Measurements from ENCODE around the gene EPRS1. TPM values are rescaled to one million over a fixed set of nuclear protein-coding genes. Genes with fewer than 3 reads are reported as not detected.

EPRS1 gene
- total RNA-seq, 1 experiment from 2014 or later = 140 TPM

DNA sequence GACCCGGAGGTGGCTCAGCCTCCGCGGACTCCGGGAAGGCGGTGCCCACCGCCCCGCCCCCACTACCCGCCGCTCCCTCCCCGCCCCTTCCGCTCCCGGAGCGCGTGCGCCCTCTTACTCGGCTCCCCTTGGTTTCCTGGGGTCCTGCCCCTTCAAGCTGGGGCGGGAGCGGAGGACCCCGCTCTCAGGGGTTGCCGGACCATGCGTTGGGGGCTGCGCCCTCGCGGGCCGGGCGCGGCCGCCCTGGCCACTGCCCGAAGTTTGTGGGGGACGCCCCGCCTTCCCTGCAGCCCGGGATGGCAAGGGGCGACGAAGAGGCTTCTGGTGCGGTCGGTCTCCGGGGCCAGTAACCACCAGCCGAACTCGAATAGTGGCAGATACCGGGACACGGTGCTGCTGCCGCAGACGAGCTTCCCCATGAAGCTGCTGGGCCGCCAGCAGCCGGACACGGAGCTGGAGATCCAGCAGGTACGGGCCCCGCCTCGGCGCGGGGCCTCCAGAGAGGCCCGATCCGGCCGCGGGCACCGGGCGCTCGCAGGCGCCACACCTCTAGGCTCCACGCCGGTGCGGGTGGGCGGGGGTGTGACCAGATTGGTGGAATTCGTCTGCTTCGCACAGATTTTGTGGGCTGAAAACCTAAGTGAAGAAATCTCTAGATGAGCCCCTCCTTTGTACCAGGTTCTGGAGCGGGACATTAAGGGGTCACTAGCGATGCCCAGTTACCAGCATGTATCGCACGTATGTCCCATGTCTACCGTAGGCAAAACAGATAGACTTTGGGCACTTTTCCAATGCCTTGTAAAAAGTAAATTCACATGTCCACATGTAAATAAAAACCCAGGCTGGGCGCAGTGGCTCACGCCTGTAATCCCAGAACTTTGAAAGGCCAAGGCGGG lies 48.0 kb upstream of the EPRS1 start, which contains the start of gene IARS2 (continued):
- TF ChIP-seq PRDM15 (CRISPR knock-in tag; IDR thresholded peaks at IDR 0.05) (peak; percentile 66; the same call in 1 of the 2 replicates), RORB (CRISPR knock-in tag; IDR thresholded peaks at IDR 0.05) (no peak), CREB1 (CRISPR knock-in tag; IDR thresholded peaks at IDR 0.05) (0 out of 2 replicates have a peak, but pooled peaks have one; percentile 20), TEAD1 (CRISPR knock-in tag; IDR thresholded peaks at IDR 0.05) (peak; percentile 51; the same call in 1 of the 2 replicates), RELA (CRISPR knock-in tag; IDR thresholded peaks at IDR 0.05; ENCODE audit: borderline replicate concordance) (peak; percentile 27; the same call in 1 of the 2 replicates), ZNF416 (CRISPR knock-in tag; IDR thresholded peaks at IDR 0.05) (no peak), TEAD4 (CRISPR knock-in tag; IDR thresholded peaks at IDR 0.05) (no peak), ETV6 (CRISPR knock-in tag; IDR thresholded peaks at IDR 0.05) (peak; percentile 90), ZNF138 (CRISPR knock-in tag; conservative IDR thresholded peaks at IDR 0.05) (no peak), NFYB (CRISPR knock-in tag; conservative IDR thresholded peaks at IDR 0.05; ENCODE audit: low read depth) (no peak), ZNF232 (CRISPR knock-in tag; IDR thresholded peaks at IDR 0.05) (peak; percentile 54), ZNF423 (CRISPR knock-in tag; IDR thresholded peaks at IDR 0.05) (0 out of 2 replicates have a peak, but pooled peaks have one; percentile 14), KAT7 (CRISPR knock-in tag; IDR thresholded peaks at IDR 0.05; ENCODE audit: borderline replicate concordance) (0 out of 2 replicates have a peak, but pooled peaks have one; percentile 89), FOXP4 (CRISPR knock-in tag; IDR thresholded peaks at IDR 0.05) (peak; percentile 71; the same call in 1 of the 2 replicates), NR2C2 (CRISPR knock-in tag; IDR thresholded peaks at IDR 0.05) (no peak), SP1 (CRISPR knock-in tag; conservative IDR thresholded peaks at IDR 0.05) (0 out of 2 replicates have a peak, but pooled peaks have one; percentile 46), ESRRA (CRISPR knock-in tag; IDR thresholded peaks at IDR 0.05; ENCODE audit: borderline replicate concordance) (no peak)
- TF ChIP-seq, protein P1, sequence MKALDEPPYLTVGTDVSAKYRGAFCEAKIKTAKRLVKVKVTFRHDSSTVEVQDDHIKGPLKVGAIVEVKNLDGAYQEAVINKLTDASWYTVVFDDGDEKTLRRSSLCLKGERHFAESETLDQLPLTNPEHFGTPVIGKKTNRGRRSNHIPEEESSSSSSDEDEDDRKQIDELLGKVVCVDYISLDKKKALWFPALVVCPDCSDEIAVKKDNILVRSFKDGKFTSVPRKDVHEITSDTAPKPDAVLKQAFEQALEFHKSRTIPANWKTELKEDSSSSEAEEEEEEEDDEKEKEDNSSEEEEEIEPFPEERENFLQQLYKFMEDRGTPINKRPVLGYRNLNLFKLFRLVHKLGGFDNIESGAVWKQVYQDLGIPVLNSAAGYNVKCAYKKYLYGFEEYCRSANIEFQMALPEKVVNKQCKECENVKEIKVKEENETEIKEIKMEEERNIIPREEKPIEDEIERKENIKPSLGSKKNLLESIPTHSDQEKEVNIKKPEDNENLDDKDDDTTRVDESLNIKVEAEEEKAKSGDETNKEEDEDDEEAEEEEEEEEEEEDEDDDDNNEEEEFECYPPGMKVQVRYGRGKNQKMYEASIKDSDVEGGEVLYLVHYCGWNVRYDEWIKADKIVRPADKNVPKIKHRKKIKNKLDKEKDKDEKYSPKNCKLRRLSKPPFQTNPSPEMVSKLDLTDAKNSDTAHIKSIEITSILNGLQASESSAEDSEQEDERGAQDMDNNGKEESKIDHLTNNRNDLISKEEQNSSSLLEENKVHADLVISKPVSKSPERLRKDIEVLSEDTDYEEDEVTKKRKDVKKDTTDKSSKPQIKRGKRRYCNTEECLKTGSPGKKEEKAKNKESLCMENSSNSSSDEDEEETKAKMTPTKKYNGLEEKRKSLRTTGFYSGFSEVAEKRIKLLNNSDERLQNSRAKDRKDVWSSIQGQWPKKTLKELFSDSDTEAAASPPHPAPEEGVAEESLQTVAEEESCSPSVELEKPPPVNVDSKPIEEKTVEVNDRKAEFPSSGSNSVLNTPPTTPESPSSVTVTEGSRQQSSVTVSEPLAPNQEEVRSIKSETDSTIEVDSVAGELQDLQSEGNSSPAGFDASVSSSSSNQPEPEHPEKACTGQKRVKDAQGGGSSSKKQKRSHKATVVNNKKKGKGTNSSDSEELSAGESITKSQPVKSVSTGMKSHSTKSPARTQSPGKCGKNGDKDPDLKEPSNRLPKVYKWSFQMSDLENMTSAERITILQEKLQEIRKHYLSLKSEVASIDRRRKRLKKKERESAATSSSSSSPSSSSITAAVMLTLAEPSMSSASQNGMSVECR (CRISPR knock-in tag; IDR thresholded peaks at IDR 0.05; ENCODE audit: borderline replicate concordance) = peak; percentile 67; the same call in 1 of the 2 replicates
